HG03280 (cell line): ENCODE data around the gene DCDC2.
"Not testable (repeated sequence)": the region's sequence is repeated elsewhere in the genome, so short reads cannot be mapped to it uniquely, and the experiment has no call there.

Source experiments
- ATAC-seq: cut with Tn5 transposase; IDR thresholded peaks from one replicate; pipeline ENCODE4 v1.9.1; 2021; ENCODE audit warnings: mild to moderate bottlenecking, moderate library complexity; ENCODE audit not compliant: unreplicated experiment

DCDC2 gene

DNA sequence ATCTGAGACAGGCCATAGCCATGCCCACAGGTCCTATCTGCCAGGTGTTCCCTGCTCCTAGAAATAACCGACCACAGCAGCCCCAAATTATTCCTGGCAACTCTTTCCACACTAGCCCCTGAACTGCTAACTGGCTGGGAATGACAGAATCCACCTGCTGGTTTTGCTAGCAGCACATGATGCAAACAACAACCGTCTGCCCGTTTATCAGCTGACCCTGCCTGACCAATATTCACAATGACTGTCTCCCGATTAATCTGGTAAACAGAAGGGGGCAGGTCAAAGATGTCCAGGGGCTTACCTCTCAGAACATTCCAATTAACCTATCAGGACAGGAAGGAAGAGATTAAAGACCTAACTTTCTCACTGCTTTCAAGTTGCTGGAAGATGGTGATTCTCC lies 130.3 kb downstream of the DCDC2 start:
- ATAC-seq, result no peak

DNA sequence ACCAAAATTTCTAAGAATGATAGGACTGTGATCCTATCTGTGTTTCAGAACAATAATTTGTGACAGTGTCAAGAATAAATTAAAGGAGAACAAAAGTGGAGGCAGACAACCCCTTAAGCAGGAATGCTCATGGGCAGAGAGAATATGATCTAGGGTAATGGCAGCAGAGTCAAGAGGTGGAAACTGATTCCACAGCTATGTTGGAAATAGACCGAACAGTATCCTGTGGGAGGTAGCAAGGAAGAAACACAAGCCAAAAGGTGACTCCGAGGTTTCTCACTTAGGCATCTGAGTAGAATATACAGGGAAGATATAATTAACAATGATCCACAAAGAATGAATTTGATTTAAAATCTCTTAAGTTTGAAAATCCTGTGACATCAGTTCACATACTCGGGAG lies 131.3 kb downstream of the DCDC2 start:
- no peak for ATAC-seq

DNA sequence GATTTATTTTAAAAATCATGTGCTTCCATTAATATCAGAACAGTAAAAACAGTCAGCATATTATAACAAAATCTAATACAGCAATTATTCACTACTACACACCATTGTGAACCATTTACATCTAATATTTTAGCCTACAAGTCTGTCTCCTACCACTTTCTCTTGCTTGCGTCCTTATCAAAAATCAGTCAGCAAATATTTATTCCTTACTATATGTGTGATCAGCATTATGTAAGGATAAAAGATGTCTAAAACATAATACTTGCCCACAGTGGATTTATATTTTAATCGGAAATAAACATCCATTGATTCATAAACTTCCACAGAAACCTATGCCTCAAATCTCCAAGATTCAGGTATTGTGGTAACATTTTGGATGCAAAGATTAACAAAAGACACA lies 132.0 kb downstream of the DCDC2 start:
- ATAC-seq, result no peak

DNA sequence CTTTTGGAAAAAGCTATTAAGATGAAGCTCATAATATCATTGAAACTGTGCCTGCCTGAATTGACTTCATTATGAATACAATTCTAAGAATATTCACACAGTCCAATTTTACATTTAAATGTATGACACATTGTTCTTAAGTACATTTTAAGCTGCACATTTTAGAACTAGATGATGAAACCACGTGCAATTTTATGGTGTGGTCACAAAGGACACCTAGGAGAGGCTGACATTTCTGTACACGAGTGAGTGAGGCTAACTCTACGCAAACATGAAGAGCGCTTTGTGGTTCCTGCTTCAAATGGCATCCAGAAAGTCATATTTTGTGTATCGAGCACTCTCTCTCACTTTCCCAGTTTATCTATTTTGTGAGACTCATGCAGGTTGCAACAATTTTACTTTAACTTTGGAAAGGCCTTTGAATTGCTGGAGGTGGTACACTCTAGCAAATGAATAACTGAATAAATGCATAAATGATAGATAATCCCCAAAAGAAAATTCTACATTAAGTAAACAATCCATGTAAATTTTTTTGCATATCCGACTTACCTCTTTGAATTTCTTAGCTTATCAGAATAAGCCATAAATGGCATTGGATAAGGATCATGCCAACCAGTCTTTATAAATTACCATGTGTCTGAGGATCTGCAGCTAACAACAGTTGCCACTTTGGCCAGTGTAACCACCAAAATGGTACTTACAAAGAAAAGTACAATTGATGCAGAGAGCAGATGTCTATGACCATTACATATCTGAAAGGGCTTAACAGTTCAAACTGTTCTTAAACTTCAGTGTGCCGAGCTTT lies 134.5 kb downstream of the DCDC2 start:
- no peak for ATAC-seq

DNA sequence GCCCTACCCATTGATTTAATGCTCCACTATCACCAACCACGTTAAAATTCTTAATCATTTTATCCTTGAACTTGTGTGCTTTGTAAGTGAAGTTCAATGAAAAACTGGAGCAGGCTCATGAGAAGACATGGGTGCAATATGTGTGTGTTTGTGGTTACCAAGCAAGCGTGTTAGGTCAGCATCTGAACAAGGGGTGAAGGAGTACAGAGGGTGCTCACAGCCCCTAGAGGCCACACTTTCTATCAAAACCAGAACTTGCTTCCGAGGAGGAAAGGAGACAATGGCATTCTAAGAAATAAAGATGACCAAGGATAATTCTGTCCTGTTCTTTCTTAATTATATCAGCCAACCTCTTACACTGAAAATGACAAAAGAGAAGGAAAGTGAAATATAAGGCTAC lies 138.2 kb downstream of the DCDC2 start:
- no peak for ATAC-seq

DNA sequence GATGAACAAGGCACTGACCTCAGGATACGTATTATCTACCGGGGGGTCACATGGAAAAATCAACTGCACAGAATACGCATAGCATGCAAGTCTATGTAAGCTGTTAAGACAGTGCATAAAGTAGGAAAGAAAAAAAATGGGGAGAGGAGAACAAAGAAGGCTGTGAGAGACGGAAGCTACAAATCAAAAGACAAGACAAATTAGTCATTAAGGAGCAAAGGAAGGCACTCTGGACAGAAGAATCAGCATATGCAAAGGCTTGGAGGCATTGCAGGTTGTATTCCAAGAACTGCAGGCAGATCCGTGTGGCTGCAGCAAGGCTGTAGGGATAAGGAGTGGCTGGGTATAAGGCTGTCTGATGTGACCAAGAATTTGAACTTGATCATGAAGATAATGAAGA lies 142.9 kb downstream of the DCDC2 start:
- ATAC-seq, result no peak

DNA sequence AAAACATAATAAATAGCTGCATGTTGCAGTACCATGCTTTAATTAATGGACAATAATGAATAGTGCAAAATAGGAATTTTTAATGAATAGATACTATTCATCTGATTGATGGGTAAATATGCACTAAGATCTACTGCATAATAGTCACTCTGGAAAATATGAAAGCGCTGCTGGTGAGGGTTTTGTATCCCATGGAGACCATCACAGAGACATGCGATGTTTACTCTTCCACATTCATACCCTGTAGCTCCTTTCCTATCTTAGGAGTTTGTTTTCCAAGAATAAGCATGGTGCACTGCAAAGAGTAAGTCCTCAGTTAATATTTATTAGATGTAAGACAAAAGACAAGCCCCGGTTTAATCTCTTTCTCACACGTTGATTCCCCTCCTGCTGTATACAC lies 150.4 kb downstream of the DCDC2 start:
- ATAC-seq, result no peak

DNA sequence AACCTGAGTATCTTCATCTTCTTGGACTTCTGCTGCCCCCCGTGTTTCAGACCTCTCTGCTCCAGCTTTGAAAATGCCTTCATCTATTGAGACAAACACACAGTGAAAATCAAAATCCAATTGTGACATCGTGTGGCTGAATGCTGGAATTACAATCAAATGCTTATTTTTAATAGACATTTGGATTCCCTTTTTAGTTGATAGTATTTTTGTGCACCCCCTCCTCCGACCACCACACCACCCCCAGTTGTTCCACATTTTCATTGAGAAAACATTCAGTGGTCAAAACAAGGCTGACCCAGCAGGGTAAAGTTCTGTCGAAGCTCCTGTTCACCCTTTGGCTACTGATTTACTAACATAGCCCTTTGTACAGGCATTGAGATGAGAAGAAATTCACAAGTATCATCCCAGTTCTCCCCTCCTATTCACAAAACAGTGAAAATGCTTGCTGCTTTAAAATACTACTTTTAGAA lies 152.8 kb downstream of the DCDC2 start:
- ATAC-seq, result no peak

DNA sequence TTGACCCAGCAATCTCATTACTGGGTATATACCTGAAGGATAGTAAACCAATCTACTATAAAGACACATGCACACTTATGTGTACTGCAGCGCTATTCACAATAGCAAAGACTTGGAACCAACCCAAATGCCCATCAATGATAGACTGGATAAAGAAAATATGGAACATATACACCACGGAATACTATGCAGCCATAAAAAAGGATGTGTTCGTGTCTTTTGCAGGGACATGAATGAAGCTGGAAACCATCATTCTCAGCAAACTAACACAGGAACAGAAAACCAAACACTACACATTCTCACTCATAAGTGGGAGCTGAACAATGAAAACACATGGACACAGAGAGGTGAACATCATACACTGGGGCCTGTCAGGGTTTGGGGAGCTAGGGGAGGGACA lies 153.7 kb downstream of the DCDC2 start:
- ATAC-seq, result not testable (repeated sequence)

DNA sequence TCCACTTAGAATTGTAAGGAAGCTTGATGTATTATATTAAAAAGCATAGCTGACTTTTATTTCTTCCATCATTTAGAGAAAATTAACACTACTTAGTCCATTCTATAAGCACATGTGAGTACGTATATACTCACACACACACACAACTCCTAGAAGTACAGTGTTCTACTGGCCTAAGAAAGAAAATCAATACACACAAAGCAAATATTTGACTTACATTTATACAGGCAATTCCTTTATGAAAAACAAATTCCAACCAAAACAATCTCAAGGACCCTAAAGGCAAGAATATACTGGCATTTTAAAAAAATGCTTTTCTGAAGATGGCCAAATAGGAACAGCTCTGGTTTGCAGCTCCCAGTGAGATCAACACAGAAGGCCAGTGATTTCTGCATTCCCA lies 160.0 kb downstream of the DCDC2 start:
- ATAC-seq, result no peak

DNA sequence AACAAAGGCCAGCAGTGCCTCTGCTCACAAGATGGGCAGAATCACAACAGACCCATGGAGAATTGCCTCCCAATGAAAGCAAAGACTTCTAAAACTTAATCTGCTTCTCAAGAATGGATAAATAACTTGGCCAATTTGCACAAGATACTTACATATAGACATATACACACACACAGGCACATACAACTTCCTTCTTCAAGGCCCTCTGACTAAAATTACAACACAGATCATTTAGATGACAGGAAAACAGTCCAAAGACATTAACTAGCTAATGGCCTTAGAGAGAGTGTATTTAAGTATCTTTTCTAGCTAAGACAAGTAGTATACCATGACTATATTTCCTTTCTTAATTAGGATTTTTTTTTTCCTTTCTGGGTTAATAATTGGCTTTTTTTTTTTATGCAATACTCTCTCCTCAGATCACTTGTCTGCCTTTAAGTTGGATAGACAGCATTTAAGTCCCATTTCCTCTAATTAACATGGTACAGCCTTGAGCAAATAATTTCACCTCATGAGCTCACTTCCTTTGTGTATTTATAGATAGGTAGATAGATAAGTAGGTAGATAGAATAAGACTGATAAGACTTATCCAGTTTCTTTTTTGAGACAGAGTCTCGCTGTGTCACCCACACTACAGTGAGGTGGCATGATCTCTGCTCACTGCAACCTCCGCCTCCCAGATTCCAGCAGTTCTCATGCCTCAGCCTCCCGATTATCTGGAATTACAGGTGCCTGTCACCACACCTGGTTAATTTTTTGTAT lies 161.8 kb downstream of the DCDC2 start:
- ATAC-seq, result no peak

DNA sequence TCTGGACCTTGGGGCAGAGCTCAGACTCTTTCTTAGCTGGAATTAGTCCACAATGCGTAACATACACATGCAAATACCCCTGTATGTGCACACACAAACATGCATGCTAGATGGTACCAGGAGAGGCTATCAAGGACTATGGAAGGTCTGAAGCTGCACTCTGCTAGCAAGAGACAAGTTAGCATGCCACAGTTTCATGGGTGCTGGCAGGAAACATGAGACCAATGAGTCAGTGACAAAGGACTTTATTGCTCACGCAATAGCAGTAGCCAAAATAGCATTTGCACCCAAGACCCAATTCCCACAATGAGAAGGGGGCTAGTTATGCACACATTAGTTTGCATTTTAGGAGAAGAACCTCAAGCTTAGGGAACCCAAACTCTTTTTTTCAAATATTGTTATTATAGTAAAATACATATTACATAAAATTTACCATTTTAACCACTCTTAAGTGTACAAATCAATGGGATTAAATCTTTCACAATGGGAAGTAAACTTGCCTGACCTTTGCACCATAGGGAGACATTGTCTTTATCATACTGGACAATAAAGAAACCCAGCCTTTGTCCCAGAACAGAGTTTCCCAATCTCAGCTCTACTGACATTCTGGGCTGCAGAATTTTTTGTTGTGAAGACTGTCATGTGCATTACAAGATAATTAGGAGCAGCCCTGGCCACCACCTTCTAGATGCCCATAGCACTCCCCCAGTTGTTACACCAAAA lies 162.7 kb downstream of the DCDC2 start:
- no peak for ATAC-seq

DNA sequence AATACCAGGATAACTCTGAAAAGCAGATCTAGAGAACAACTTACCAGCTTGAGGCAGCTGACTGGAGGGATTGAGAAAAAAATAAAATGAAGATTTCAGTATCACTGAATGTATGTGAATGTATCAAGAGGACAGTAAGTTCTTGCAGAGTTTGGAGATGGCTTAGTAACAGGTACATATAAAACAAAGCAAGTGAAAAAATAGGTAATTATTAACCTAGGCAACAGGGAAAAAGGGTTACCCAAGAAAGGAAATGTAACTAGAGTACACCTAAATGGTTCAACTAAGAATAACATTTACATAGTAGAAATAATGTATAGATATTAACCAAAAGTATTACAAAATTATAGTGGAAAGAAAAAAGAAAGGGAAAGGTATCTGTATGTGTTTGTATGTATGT lies 164.5 kb downstream of the DCDC2 start:
- no peak for ATAC-seq

DNA sequence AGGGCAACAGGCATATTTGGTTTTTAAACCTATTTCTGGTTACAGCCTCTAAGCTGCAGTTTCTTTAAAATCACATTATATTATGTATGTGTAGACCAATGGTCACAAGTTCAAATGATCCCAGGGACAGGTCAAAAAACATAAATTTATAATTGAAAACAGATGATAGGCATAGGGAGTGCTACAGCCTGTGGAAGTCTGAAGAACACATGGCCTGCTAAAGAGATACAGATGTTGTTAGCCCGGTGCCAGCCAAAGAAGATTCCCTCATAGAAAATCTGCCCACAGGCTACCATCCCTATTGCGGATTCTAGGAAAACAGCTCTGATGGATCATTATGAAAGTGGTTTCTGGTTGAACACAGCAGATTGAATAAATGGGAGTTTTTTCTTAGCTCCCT lies 166.5 kb downstream of the DCDC2 start:
- ATAC-seq, result no peak

DNA sequence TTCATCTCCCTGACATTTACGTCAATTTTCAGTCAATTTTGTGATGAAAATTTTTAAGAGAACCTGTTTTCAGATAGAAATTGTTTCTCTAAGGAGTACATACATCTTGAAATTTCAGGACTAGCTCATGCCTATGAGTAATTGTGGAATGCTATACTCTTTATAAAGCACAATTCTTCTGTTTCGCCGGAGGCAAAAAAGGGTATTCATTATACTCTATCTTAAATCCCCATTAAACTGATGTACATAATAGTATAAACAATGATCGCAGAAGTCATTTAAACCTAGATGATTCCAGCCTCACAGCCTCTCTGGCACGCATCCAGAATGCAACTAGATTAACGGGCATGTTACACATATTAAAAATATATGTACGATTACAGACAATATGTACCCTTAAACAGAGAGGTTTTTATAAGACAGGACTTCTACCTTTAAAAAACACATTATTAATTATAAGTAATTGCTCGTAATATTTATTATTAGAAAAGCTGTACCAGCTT lies 169.2 kb downstream of the DCDC2 start:
- ATAC-seq, result no peak

DNA sequence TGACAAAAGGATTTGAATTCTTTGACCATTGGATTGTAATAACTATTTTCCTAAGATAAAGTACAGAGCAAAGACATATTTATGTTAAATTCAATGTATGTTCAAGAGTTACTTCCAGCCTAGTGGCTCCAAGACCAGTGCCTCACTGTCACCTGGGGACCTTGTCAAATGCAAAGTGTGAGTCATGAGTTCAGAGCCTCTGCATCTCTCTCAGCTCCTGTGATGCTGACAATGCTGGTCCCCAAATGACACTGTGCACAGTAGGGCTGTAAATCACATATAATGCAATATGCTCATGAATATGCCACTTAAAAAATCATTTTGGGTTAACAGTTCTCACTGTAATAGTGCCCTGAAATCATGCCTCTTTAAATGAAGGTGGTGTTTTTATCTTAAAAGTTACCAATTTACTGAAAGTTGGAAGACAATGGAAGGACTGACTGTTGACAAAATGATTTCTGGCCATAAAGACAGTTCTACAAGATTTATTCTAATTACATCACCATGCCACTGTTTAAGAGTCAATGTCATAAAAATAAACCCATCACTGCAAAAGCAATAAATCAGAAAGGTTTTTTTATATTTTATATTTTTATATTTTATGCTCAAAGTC lies 169.8 kb downstream of the DCDC2 start:
- no peak for ATAC-seq

DNA sequence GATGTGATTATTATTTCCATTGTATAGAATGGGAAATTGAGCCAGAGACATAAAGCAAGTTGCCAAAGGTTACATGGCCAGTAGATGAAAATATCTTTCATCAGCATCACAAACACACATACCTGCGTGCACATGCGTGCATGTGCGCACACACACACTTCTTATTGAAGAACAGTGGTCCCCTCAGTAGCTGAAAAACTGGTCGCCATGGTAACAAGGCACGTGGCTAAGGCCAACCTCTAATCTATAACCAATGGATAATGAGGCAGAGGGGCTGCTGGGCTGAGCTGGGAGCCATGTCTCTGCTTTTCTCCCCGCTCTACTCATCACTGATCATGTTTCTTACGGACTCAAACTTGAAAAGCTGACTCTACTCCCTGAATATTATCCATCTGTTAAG lies 171.5 kb downstream of the DCDC2 start:
- no peak for ATAC-seq

DNA sequence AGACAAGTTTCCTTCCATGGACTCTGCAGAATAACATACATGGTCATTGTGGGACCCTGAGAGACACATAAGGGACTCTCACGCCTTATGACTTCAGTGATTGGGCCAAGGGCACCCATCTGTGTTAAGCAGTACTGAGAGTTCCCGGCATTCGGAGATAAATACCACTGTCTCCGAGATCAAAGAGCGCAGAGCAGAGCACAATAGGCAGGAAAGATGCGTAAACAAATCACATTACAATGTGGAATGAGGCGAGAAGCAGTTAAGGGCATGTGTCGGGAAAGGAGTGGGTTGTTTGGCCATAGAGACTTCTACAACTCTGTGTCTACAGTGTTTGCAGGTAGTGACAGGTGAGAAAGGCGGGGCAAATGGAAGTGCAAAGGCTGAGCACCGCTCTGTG lies 174.3 kb downstream of the DCDC2 start:
- ATAC-seq, result no peak

DNA sequence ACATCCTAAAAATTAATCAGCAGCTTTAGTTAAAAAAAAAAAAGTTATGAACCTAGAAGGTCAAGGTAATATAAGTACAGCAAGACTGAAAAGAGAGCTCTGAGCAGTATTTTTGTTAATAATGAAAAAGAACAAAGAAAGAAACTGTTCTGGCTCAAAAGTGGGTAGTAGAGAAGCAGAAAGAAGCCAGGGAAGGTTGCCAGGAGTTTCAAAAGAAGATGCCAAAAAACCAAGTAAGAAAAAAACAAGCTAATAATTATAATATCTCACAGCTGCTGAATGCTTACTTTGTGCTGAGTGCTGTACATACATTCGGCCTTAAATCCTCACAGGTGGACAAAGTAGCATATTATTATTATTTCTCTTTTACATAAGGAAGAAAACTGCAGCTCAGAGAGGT lies 200.0 kb downstream of the DCDC2 start:
- no peak for ATAC-seq

DNA sequence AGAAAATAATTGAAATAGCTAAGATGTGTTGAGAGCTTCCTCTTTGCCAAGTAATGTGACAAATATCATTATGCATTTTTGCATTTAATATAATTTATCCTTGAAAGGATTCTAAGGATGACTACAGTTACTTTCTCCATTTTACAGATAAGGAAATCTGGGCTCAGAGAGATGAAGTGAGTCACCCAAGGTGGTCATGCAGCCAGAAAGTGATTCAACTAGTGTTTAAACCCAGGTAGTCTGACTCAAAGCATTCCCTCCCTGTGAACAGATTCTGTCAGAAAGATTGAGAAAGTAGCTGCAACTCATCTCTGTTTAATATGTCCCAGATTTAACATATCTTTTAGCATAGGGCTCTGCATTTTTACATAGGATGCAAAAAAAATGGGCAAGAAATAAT lies 203.7 kb downstream of the DCDC2 start:
- no peak for ATAC-seq

DNA sequence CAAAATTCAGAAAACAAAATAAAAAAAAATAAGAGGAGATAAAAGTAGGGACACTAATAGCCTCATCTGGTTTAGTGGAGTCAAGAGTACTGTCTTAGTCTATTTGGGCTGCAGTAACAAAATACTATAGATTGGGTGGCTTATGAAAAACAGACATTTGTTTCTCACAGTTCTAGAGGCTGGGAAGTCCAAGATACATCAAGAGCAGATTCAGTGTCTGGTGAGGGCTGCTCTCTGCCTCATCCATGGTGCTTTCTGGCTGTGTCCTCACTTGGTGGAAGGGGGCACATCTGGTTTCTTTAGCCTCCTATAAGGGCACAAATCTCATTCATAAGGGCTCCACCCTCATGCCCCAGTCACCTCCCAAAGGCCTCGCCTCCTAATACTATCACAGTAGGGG lies 205.8 kb downstream of the DCDC2 start:
- no peak for ATAC-seq
